Testis (tissue), 3 donors: ENCODE data around the gene CDK14. TPM values are rescaled to one million over a fixed set of nuclear protein-coding genes. Genes with fewer than 3 reads are reported as not detected.
A peak's percentile ranks its signal among the peaks of the same experiment; 100 is the strongest.

Experiments
- DNase-seq: peaks from one replicate; pipeline ENCODE4 v3.0.0-alpha.2; 2019
- H3K27ac ChIP-seq, 2 donors: fragments of 200-600 bp; sonication (generic); one replicate each; pipeline ENCODE4 v1.5.1; 2019
- H3K27me3 ChIP-seq: fragments of 200-600 bp; sonication (generic); one replicate; pipeline ENCODE4 v1.5.1; 2019
- H3K36me3 ChIP-seq: fragments of 200-600 bp; sonication (generic); one replicate; pipeline ENCODE4 v1.5.1; 2017; ENCODE audit warnings: low read depth; ENCODE audit errors: missing control alignments
- H3K4me1 ChIP-seq: fragments of 200-600 bp; sonication (generic); one replicate; pipeline ENCODE4 v1.5.1; 2019
- H3K4me3 ChIP-seq, 2 donors: fragments of 200-600 bp; sonication (generic); one replicate each; pipeline ENCODE4 v1.5.1; 2017 to 2019
- H3K9me3 ChIP-seq: fragments of 200-600 bp; sonication (generic); one replicate; pipeline ENCODE4 v1.5.1; 2017
- POLR2A ChIP-seq: fragments of 450-650 bp; IDR thresholded peaks from one replicate; pipeline ENCODE4 v1.6.1; 2017; ENCODE audit warnings: antibody characterized with exemption, mild to moderate bottlenecking, moderate library complexity
- WGBS, 2 donors: methylation state at CpG; one replicate each; pipeline ENCODE4 v1.1.5; 2018; 5-methylcytosine and 5-hydroxymethylcytosine counted together
- intact Hi-C: fragments of 100-400 bp; cut with DNase I; formaldehyde crosslinking; loops from one replicate; pipeline ENCODE4 v1.15.1; 2023; ENCODE audit warnings: low total_unique reads
- polyA plus RNA-seq: library from polyadenylated mRNA; stranded (reverse); fragments of 350-450 nt; fragmentation: Illumina TruSeq; extraction: RNeasy Lipid Tissue Mini Kit (QIAGEN cat#74804); gene quantifications from one replicate; pipeline ENCODE4 v1.2.3, GENCODE V29; 2014; ENCODE audit warnings: low read depth, low replicate concordance; ENCODE audit not compliant: insufficient read depth
- total RNA-seq, 2 donors: library from RNA; depleted of rRNA; stranded (reverse); fragments of >200 nt; gene quantifications; one replicate each; pipeline ENCODE4 v1.2.3, GENCODE V29; 2016
- TF ChIP-seq, protein P1 (sequence below), 3 experiments: fragments of 450-650 bp in 2 of 3; fragments of 200-600 bp in 1 of 3; sonication (generic) in 1 of 3; IDR thresholded peaks; one replicate each; pipeline ENCODE4 v1.5.1; 2016 to 2019; ENCODE audit warnings: antibody characterized with exemption in 3 of 3, mild to moderate bottlenecking in 2 of 3, moderate library complexity in 1 of 3

Gene CDK14
- total and polyA plus RNA-seq, 3 donors from 2014 or later, result 18.9 to 22.7 (median 19.5) TPM

DNA sequence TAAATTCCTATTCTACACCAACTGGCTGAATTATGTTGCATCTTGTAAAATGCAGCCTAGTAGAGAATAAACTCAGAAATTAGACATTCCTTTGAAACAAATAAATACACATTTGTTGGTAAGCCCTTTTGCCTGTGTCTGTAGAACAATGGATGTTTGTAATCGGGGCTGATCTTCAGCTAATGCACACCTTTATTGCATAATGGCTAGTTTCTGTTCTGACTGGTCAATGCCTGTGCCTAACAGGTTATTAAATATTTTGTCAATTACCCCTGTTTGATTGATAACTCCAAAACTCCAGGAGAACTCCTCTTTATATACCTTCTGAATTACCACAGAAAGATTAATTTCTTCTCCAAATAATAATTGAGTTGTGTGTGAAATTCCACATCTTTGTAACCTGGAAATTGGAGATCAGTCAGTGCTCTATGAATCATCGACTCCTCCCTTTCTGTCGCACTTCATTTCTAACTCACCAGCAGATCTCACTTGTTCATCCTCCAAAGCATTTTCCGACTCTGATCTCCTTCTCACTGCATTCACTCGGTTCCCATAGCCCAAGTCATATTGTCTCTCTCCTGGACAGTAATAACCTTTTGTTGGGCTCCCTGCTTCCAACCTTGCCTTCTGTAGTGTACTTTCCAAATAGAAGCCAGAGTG lies 472.1 kb downstream of the CDK14 start:
- no peaks in the 10 kb centered on the region for H3K4me1 ChIP-seq
- no peaks in the 10 kb centered on the region for H3K9me3 ChIP-seq
- intact Hi-C loops, result no loop called here
- 92 to 95% methylated on average over 5 of the region's 5 CpGs for WGBS, 2 donors
- no peak for TF ChIP-seq POLR2A
- TF ChIP-seq, protein P1, sequence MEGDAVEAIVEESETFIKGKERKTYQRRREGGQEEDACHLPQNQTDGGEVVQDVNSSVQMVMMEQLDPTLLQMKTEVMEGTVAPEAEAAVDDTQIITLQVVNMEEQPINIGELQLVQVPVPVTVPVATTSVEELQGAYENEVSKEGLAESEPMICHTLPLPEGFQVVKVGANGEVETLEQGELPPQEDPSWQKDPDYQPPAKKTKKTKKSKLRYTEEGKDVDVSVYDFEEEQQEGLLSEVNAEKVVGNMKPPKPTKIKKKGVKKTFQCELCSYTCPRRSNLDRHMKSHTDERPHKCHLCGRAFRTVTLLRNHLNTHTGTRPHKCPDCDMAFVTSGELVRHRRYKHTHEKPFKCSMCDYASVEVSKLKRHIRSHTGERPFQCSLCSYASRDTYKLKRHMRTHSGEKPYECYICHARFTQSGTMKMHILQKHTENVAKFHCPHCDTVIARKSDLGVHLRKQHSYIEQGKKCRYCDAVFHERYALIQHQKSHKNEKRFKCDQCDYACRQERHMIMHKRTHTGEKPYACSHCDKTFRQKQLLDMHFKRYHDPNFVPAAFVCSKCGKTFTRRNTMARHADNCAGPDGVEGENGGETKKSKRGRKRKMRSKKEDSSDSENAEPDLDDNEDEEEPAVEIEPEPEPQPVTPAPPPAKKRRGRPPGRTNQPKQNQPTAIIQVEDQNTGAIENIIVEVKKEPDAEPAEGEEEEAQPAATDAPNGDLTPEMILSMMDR (IDR thresholded peaks at IDR 0.05), result no peak
- no peak for DNase-seq
- no peak overlapping the region for H3K27ac ChIP-seq
- H3K4me3 ChIP-seq, result no peak overlapping the region
- H3K27me3 ChIP-seq, result no peaks in the 10 kb centered on the region
- H3K36me3 ChIP-seq, result no peaks in the 10 kb centered on the region

DNA sequence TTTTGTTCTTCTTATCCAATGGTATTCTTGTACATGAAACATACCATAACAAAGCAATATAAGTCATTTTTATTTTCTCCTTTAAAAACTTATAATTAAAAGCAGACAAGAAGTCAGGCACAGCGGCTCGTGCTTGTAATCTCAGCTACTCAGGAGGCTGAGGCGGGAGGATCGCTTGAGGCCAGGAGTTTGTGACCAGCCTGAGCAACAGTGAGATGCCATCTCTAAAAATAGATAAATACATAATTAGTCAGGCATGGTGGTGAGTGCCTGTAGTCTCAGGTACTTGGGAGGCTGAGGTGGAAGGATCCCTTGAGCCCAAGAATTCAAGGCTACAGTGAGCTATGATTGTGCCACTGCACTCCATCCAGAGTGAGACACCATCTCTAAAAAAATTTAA lies 473.0 kb downstream of the CDK14 start:
- DNase-seq, result no peak
- Histone ChIP-seq H3K27ac (no peak overlapping the region), H3K4me1 (no peaks in the 10 kb centered on the region), H3K27me3 (no peaks in the 10 kb centered on the region), H3K9me3 (no peaks in the 10 kb centered on the region), H3K36me3 (no peaks in the 10 kb centered on the region), H3K4me3 (no peak overlapping the region)
- WGBS, 2 donors, result 94 to 98% methylated on average over 4 of the region's 4 CpGs
- intact Hi-C loops, result no loop called here
- TF ChIP-seq POLR2A, result no peak
- TF ChIP-seq, protein P1 (IDR thresholded peaks at IDR 0.05), result no peak

DNA sequence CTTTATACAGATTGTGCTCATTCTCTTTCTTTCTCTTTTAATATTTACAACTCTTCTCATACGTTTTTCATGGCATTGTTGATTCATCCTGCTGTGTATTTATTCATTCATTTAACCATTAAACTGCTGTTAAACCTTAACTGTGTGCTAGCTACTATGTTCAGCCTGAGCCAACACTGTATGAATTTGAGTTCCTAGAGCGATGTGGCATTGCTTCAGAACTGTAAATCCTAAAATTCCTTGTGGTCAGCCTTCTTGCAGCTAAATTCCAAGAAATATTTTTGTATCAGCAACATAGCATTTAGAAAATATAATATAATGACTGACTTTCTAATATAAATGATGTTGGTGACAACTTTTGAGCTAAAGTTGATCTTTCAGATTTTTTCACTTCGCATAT lies 483.4 kb downstream of the CDK14 start:
- TF ChIP-seq, protein P1 (IDR thresholded peaks at IDR 0.05), result no peak
- no peak for TF ChIP-seq POLR2A
- no peaks in the 10 kb centered on the region for H3K9me3 ChIP-seq
- H3K27me3 ChIP-seq, result no peaks in the 10 kb centered on the region
- intact Hi-C loops, result no loop called here
- no peak overlapping the region for H3K27ac ChIP-seq
- DNase-seq, result no peak
- H3K4me1 ChIP-seq, result no peaks in the 10 kb centered on the region
- WGBS, 2 donors, result 57 to 64% methylated on average over 3 of the region's 3 CpGs
- no peak overlapping the region for H3K4me3 ChIP-seq
- no peaks in the 10 kb centered on the region for H3K36me3 ChIP-seq

GRCh38 chr7:91080351-91080750 lies 484.2 kb downstream of the CDK14 start:
- 89 to 91% methylated on average over 3 of the region's 3 CpGs for WGBS, 2 donors
- Histone ChIP-seq H3K4me1 (no peaks in the 10 kb centered on the region), H3K27me3 (no peaks in the 10 kb centered on the region), H3K9me3 (no peaks in the 10 kb centered on the region), H3K27ac (no peak overlapping the region), H3K4me3 (no peak overlapping the region), H3K36me3 (no peaks in the 10 kb centered on the region)
- TF ChIP-seq, protein P1 (IDR thresholded peaks at IDR 0.05), result no peak
- no peak for TF ChIP-seq POLR2A
- intact Hi-C loops, result no loop called here
- no peak for DNase-seq

DNA sequence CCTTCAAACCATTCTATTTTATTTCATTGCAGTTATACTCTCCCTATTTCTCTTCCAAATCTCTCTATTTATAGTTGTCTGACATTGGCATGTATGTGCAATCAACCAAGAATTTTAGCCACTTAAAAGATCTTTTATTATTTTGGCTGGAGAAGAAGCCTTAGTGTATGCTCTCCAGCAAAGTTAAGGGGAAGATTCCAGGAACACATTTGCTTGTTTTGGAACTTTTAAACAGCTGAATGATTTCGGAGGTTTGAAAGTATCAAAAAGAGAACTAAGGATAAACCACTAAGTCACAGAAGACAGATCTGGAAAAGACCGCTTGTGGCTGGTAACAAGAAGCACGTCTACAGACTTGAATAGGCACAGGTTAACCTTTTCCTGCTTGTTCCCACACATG lies 485.9 kb downstream of the CDK14 start:
- H3K27me3 ChIP-seq, result no peaks in the 10 kb centered on the region
- H3K4me3 ChIP-seq, result no peak overlapping the region
- H3K9me3 ChIP-seq, result no peaks in the 10 kb centered on the region
- WGBS, 2 donors, result 35 to 40% methylated on average over 3 of the region's 3 CpGs
- TF ChIP-seq POLR2A, result no peak
- TF ChIP-seq, protein P1 (IDR thresholded peaks at IDR 0.05), result no peak
- no peaks in the 10 kb centered on the region for H3K4me1 ChIP-seq
- DNase-seq, result no peak
- intact Hi-C loops, result no loop called here
- H3K36me3 ChIP-seq, result no peaks in the 10 kb centered on the region
- H3K27ac ChIP-seq, result peak overlapping the region in 1 of 2 donors; percentile 2
